GM21367 (cell line): ENCODE measurements around the gene MTAP.

ENCODE experiments used
- ATAC-seq: cut with Tn5 transposase; IDR thresholded peaks from one replicate; pipeline ENCODE4 v1.9.1; 2021; ENCODE audit not compliant: unreplicated experiment

Gene MTAP

GRCh38 chr9:21841133-21841532, 38.7 kb downstream of the MTAP start:
- ATAC-seq, result no peak

GRCh38 chr9:21848615-21849014, 46.2 kb downstream of the MTAP start:
- no peak for ATAC-seq

GRCh38 chr9:21852754-21853153, 50.3 kb downstream of the MTAP start:
- peak; percentile 99 for ATAC-seq

- ATAC-seq, result no peak
Measured at GRCh38 chr9:21853414-21853813, 51.0 kb downstream of the MTAP start.

GRCh38 chr9:21854119-21854518, 51.7 kb downstream of the MTAP start:
- no peak for ATAC-seq

GRCh38 chr9:21854594-21854993, 52.2 kb downstream of the MTAP start:
- no peak for ATAC-seq

GRCh38 chr9:21856301-21857094, 54.1 kb downstream of the MTAP start:
- no peak for ATAC-seq

- ATAC-seq, result no peak
Measured at GRCh38 chr9:21862871-21863270, 60.4 kb downstream of the MTAP start.

GRCh38 chr9:21864505-21864904, 62.1 kb downstream of the MTAP start:
- no peak for ATAC-seq

GRCh38 chr9:21866302-21866701, 63.9 kb downstream of the MTAP start:
- no peak for ATAC-seq

GRCh38 chr9:21871256-21871975, 69.0 kb downstream of the MTAP start:
- no peak for ATAC-seq

- no peak for ATAC-seq
Measured at GRCh38 chr9:21872696-21873095, 70.3 kb downstream of the MTAP start.

- ATAC-seq, result no peak
Measured at GRCh38 chr9:21873540-21874221, 71.2 kb downstream of the MTAP start.

GRCh38 chr9:21875893-21876292, 73.5 kb downstream of the MTAP start:
- ATAC-seq, result no peak

- no peak for ATAC-seq
Measured at GRCh38 chr9:21883642-21884041, 81.2 kb downstream of the MTAP start.

GRCh38 chr9:21889673-21890072, 87.2 kb downstream of the MTAP start:
- ATAC-seq, result no peak

GRCh38 chr9:21890696-21891095, 88.3 kb downstream of the MTAP start:
- ATAC-seq, result no peak

GRCh38 chr9:21901546-21901945, 99.1 kb downstream of the MTAP start:
- no peak for ATAC-seq

GRCh38 chr9:21902136-21902535, 99.7 kb downstream of the MTAP start:
- ATAC-seq, result peak; percentile 48

GRCh38 chr9:21903380-21903965, 101.0 kb downstream of the MTAP start:
- no peak for ATAC-seq

GRCh38 chr9:21904371-21904770, 101.9 kb downstream of the MTAP start:
- no peak for ATAC-seq
